ENCODE measurements around the gene ALAD. TPM values are rescaled to one million over a fixed set of nuclear protein-coding genes. Genes with fewer than 3 reads are reported as not detected.

ALAD gene
- 12.9 to 17.1 TPM (median 14.3 TPM) in 5 replicates for total RNA-seq (2022; extraction: Qiagen RNA extraction)

DNA sequence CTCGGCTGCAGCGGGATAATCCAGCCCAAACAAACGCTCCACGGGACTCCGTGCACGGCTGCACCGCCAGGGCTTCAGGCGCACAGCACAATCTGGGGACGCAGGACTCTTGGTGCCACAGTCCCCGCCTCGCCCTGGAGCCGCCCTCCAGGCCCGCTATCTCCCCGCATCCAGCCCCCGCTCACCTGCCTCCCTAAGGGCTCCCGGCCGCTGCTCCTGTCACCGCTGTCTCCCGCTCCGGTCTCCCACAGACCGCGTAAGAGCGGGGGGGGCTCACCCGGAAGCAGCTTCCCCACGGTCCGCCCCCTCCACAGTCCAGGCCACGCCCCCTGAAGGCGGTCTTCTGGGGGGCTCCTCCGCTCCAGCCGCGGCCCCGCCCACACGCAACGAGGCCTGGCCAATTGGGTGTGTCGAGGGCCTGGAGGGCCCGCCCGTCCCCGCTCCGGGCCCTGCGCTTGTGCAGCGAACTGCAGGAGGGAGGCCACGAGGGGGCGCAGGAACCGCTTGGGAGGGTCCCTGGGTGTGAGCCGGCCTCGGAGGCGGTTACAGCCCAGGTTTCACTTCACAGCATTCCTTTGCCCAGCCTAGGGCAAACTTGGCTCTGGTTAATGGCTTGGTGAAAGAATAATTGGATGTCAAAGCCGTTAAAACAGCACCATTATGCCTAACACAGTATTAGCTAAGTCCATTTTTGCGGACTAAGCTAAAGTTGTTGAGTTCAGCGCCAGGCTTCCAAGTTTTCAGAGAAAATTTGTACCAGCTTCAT lies at the start of gene ALAD:
Gene ALAD, minus strand, starts transcription at position 258 of the 766 bp plus-strand sequence. CDS start 7,725 bp downstream, outside the sequence.

DNA sequence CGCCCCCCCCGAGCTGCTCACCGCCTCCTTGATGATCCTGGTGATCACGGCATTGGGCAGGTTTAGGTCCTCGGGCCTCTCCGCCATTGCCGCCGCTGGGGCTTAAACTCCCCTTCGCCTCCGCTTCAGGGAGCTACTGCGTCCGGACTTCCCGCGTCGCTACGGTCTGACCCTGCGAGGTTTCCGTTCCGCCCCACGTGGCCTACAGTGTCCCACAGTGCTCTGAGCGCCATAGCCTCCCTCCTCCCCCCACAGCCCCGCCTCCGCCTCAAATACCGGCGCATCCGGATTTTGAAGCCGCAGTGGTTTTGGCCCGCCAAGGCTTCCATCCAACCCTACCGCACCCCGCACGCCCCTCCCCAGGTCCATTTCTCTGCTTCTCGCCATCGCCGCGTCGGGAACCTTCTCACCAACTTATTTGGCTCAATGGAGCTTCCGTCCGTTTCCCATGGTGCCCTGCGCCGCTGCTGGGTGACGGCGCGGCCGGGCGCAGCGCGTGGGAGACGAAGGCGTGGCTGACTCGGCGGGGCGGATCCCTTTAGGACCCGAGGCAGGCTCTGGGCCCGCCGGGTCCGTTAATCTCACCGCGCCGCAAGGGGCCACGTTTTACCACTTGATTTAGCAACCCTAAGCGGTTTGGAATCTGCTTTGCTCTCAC lies 9.3 kb upstream of the ALAD start, which contains the start of the genes C9orf43 and POLE3:
Gene C9orf43, plus strand, starts transcription at position 541 of the 658 bp plus-strand sequence. CDS start 2,747 bp downstream, outside the sequence.
Gene POLE3, minus strand, starts transcription at position 469 of the 658 bp plus-strand sequence. Its CDS starts 382 bp downstream, at position 87.

DNA sequence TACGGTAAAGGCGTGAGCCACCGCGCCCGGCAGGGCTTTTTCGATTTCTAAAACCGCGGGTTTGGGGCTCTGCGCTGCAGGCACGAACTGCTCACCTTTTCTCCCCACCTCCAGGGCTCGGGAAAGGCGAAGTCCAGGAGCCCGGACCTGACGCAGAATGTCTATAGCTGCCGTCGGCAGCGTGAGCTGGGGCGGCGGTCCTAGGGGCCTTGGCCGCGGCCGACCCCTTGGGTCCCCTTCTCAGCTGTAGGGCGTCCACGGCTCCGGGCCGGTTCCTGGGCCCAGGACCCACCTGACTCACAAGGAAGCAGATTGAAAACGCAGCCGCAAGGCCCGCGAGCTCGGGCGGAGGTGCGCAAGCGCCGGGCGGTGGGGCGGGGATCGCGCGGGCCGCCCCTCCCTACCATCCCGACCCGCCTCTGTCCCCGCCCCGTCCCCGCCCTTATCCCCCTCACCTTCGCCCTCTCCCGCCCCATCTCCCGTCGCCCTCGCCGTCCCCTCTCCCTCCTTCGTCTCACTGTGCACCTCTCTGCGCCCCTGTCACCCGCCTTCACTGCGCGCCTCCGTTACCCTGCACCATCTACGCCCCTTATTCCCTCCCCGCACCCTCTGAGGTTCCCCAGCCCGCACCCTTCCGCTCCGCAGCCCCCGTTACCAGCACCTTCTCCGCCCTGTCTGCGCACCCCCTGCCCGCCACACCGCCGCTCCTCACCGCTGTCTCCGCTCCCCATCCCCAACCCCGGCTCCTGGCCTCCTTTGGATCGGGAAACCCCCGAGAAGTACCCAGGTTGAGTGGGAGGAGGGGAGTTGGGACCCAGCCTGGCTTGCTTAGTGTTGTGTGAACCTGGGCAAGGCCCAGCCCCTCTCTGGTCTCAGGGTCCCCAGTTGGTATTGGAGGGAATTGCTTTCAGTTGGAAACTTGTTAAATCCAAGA lies 24.2 kb downstream of the ALAD start, which contains the start of gene HDHD3:
Gene HDHD3, minus strand, starts transcription at position 353 of the 934 bp plus-strand sequence. CDS start 2,632 bp downstream, outside the sequence.

DNA sequence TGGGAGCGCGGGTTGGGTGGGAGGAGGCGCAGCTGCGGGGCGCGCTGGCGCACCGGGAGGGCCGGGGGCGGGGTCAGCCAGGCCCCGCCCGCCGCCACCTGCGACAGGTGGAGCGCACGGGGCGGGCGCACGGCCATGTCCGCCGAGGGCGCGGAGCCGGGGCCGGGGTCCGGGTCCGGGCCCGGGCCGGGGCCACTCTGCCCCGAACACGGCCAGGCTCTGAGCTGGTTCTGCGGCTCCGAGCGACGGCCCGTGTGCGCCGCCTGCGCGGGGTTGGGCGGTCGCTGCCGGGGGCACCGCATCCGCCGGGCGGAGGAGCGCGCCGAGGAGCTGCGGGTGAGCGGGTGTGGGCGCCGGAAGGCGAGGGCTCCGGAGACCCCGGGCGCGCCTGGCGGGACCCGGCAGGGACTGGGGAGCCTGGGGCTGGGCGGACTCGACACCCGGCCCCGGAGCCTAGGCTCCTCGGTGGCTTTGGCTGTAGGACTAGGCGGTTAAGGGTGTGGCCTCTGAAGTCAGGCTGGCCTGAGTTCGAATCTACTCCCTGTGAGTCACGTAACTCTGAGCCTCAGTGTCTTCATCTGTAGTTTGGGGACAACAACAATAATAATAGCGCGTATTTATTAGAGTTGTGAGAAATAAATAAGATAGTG lies 51.5 kb downstream of the ALAD start, which contains the start of gene BSPRY:
Gene BSPRY, plus strand, starts transcription at position 97 of the 650 bp plus-strand sequence. Its CDS starts 39 bp downstream, at position 136.

DNA sequence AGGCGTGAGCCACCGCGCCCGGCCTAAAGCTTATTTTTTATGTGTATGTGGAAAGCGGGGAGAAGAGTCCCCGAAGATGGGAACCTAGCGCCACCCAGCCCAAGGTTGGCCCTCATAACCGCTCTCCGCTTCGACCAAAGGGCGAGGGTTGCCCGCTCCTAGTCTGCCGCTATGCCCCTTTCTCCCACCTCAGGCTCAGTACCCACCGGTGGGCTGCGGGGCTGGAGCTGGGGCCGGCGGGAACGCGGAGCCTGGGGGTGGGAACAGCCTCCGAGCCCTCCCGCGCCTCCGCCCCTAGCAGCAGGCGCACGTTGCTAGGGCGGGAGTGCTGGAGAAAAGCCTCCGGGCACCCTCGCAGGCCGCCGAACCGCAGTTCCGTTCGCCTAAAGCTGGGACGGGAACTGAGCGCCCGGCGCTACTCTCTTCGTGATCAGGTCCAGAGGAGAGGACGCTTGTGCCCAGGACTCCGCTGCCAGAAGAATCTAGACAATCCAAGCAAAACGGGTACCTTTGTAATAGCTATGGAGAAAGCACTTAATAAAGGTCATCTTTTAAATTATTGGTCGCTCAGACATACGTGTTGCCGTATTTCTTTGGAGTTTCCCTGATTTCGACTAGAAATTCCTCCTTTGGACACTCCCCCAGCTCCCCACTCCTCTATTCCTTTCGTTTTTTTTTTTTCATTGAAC lies 60.9 kb downstream of the ALAD start, which contains the start of gene WDR31:
Gene WDR31, minus strand, starts transcription at position 265 of the 689 bp plus-strand sequence. CDS start 8,253 bp downstream, outside the sequence.

Other genes with a start within 250 kb of the ALAD start
- 15.9 to 17.3 TPM (median 16.3 TPM) in 5 replicates for gene FKBP15, start 180.0 kb downstream of the ALAD start, total RNA-seq (2022; extraction: Qiagen RNA extraction)
- gene SLC31A1, start 179.7 kb downstream of the ALAD start, total RNA-seq (2022; extraction: Qiagen RNA extraction) = 16.9 to 21.8 TPM (median 17.7 TPM) in 5 replicates
- gene CDC26, start 125.7 kb downstream of the ALAD start, total RNA-seq (2022; extraction: Qiagen RNA extraction) = 41.2 to 56.4 TPM (median 45.1 TPM) in 5 replicates
- 48.8 to 57.9 TPM (median 52.0 TPM) in 5 replicates for gene PRPF4, start 125.6 kb downstream of the ALAD start, total RNA-seq (2022; extraction: Qiagen RNA extraction)
- 0.10 to 0.19 TPM in 2 of 5 replicates, not detected in the others for gene RNF183, start 97.9 kb downstream of the ALAD start, total RNA-seq (2022; extraction: Qiagen RNA extraction)
- gene WDR31, start 61.0 kb downstream of the ALAD start, total RNA-seq (2022; extraction: Qiagen RNA extraction) = 0.96 to 1.4 TPM (median 1.1 TPM) in 5 replicates
- 0.07 to 0.12 TPM (median 0.09 TPM) in 5 replicates for gene BSPRY, start 51.7 kb downstream of the ALAD start, total RNA-seq (2022; extraction: Qiagen RNA extraction)
- gene HDHD3, start 24.3 kb downstream of the ALAD start, total RNA-seq (2022; extraction: Qiagen RNA extraction) = 20.3 to 24.8 TPM (median 22.6 TPM) in 5 replicates
- gene POLE3, start 9.4 kb upstream of the ALAD start, total RNA-seq (2022; extraction: Qiagen RNA extraction) = 96.3 to 116 TPM (median 103 TPM) in 5 replicates
- 0.30 to 0.73 TPM (median 0.54 TPM) in 5 replicates for gene C9orf43, start 9.5 kb upstream of the ALAD start, total RNA-seq (2022; extraction: Qiagen RNA extraction)
- gene RGS3, start 62.4 kb upstream of the ALAD start, total RNA-seq (2022; extraction: Qiagen RNA extraction) = 13.8 to 18.1 TPM (median 16.2 TPM) in 5 replicates

Data from A549 treated with AZD2906 at 1 μM for 4 hours (cell line).